ENCODE data around the gene EML1. TPM values are rescaled to one million over a fixed set of nuclear protein-coding genes. Genes with fewer than 3 reads are reported as not detected.

The EML1 gene
- total RNA-seq, 1 experiment from 2014 or later: 11.8 TPM

DNA sequence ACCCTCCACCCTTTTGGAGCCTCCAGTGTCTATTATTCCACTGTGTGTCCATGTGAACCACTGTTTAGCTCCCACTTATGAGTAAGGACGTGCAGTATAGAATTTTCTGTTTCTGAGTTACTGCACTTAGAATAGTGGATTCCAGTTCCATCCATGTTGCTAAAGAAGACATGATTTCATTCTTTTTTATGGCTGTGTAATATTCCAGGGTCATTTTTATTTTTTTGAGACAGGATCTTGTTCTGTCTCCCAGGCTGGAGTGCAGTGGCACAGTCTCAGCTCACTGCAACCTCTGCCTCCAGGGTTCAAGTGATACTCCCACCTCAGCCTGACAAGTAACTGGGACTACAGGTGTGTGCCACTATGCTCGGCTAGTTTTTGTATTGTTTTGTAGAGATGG lies 31.6 kb downstream of the EML1 start:
- H3K9me3 ChIP-seq: no peaks in the 10 kb centered on the region
- no peaks in the 10 kb centered on the region for H3K36me3 ChIP-seq
- no peaks in the 10 kb centered on the region for H3K27me3 ChIP-seq
- no peak for DNase-seq
- H3K4me3 ChIP-seq: no peak overlapping the region

DNA sequence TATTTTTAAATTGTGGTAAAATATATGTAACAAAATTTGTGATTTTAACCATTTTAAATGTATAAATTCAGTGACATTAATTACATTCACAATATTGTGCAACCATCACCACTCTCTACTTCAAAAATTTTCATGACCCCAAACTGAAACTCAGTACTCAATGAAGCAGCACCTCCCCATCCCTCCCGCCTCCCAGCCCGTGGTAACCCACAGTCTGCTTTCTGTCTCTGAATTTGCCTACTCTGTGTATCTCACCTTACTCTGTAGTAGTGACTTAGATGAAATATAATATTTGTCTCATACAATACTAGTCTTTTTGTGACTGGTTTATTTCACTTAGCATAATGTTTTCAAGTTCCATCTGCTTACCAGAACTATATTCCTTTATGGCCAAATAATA lies 36.2 kb downstream of the EML1 start:
- Histone ChIP-seq H3K36me3 (no peaks in the 10 kb centered on the region), H3K27me3 (no peaks in the 10 kb centered on the region), H3K4me3 (no peak overlapping the region), H3K9me3 (no peaks in the 10 kb centered on the region)
- no peak for DNase-seq

DNA sequence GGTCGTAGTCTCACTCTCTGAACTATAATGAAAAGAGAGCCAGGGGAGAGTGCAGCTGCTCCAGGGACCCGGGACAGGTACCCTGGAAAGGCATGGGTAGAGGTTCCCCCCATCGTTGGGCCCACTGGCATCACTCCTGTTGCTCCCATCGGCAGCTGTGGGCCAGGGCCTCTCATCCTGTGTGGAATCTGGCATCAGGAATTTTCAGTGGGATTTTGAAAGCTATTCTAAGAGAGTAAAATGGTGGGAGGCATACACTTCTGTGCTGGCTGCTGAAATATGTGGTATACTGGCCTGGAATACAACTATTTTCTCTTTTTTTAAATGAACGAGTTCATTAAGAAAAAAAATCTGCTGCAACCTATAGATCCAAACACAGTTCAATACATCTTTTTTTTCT lies 38.1 kb downstream of the EML1 start:
- no peak overlapping the region for H3K4me3 ChIP-seq
- no peak for DNase-seq
- H3K36me3 ChIP-seq: no peaks in the 10 kb centered on the region
- no peaks in the 10 kb centered on the region for H3K27me3 ChIP-seq
- no peaks in the 10 kb centered on the region for H3K9me3 ChIP-seq

DNA sequence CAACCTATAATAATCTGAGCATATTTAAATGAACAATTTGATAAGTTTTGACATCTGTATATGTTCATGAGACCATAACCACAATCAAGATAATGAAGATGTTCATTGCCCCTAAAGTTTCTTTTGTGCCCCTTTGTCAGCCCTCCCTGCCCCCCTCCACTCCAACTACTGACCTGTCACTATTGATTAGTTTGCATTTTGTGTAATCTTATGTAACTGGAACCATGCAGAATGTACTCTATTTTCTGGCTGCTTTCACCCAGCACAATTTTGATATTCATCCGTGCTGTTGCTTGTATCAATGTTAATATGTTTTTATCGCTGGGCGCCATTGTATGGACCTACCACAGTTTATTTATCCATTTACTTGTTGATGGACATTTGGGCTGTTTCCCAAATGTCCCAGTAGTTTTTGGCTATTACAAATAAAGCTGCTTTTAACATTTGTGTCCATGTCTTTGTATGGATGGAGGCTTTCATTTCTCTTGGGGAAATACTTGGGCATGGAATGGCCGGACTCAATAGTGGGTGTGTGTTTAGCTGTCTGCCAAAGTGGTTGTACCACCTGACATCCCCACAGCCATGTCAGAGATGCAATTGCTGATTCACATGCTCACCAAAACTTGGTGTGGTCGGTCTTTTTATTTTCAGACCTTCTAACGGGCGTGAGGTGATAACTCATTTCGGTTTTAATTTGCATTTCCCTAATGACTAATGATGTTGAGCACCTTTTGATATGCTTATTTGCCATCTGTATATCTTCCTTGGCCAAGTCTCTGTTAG lies 38.9 kb downstream of the EML1 start:
- Histone ChIP-seq H3K36me3 (no peaks in the 10 kb centered on the region), H3K9me3 (no peaks in the 10 kb centered on the region), H3K27me3 (no peaks in the 10 kb centered on the region), H3K4me3 (no peak overlapping the region)
- DNase-seq: no peak

DNA sequence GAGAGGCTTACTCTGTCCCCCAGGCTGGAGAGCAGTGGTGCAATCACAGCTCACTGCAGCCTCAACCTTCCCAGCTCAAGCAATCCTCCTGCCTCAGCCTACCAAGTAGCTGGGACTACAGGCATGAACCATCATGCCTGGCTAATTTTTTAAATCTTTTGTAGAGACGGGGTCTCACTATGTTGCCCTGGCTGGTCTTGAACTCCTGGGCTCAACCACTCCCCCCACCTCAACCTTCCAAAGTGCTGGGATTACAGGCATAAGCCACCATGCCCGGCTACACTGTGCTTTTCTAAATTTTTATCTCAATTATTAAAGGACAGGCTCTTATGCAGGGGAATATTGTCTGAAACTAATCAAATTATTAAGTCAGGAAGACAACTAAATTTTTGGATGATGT lies 44.6 kb downstream of the EML1 start:
- no peaks in the 10 kb centered on the region for H3K27me3 ChIP-seq
- H3K9me3 ChIP-seq: no peaks in the 10 kb centered on the region
- no peak overlapping the region for H3K4me3 ChIP-seq
- no peak for DNase-seq
- no peaks in the 10 kb centered on the region for H3K36me3 ChIP-seq

DNA sequence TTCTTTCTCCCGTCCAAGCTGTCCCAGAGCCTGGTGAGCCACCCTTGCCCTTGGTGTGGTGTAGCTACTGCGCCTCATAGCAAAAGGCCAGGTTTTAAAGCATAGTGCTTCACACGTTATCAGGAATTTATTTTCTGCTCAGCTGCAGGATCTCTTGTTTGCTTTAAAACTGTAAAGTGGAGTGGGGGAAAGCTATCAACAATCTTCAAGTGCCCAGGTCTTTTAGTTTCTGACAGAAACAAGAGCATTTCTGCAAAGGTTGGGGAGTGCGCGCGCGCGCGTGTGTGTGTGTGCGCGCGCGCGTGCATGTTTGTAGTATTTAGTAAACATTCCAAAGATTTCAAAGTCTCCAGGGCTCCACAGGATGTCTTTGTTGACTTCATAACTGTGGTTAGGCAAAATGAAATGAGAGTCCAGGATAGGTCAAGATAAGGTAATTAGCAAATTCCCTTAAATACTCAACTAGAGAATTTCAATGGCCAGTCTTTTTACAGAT lies 45.5 kb downstream of the EML1 start:
- no peak for DNase-seq
- H3K27me3 ChIP-seq: no peaks in the 10 kb centered on the region
- no peaks in the 10 kb centered on the region for H3K36me3 ChIP-seq
- H3K9me3 ChIP-seq: no peaks in the 10 kb centered on the region
- H3K4me3 ChIP-seq: no peak overlapping the region

DNA sequence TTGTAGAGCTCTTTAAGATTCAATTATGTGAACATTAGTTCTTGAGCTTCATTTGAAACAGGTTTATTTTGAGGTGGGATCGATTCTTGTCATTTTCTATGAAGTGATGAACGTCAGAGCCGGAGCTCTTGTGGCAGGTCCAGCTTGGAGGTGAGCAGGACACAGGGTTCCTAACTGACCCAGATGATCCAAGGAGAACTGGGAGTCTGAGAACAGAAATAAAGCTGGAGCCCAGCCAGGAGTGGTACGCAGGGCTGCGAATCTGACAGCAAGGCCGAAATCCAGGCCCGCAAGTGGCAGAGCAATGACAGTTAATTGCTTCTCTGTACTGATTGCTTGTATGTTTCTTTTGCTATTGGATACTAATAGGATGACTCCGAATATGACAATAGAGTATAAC lies 46.5 kb downstream of the EML1 start:
- Histone ChIP-seq H3K4me3 (no peak overlapping the region), H3K27me3 (no peaks in the 10 kb centered on the region), H3K36me3 (no peaks in the 10 kb centered on the region), H3K9me3 (no peaks in the 10 kb centered on the region)
- DNase-seq: no peak

DNA sequence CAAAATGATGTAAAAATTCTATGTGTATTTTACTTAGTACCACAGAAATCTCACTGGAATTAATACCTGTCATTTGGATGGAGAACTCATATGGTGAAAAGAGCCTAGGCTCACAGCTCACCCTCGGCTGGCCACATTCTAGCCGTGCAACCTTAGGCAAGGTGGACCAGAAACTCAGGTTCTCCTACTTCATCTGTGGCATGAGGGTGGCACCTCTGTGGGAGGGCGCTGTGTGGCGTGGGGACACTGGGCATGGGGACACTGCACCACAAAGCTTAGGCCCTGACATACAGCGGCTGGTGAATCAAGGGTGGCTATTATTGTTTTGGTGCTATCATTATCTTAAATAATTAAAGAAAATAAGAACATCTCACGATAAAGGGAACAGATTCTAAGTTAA lies 47.1 kb downstream of the EML1 start:
- DNase-seq: no peak
- H3K4me3 ChIP-seq: no peak overlapping the region
- H3K36me3 ChIP-seq: no peaks in the 10 kb centered on the region
- no peaks in the 10 kb centered on the region for H3K9me3 ChIP-seq
- no peaks in the 10 kb centered on the region for H3K27me3 ChIP-seq

DNA sequence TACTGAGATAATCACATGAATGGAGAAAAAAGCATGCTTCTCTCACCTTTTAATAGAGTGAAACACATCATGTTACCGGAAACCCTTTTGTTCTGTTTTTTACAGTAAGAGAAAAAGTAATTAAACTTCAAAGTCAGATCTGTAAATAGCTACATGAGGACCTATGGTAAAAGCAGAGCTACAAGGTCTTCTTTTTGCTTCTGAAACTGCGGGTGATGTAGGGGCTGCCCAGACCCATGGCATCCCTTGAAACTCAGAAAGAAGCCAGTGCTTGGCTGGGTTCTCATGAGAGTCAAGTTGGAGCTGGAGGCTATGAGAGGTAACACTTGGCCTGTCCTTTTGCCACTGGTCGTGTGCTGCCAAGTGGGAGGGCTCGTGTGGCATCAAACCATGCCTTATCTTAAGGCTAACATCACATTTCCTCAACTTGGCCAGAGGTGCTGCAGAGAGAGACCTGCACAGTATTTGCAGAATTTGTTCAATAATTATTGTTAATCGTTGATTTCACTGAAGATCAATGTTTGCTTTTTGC lies 47.6 kb downstream of the EML1 start:
- Histone ChIP-seq H3K36me3 (no peaks in the 10 kb centered on the region), H3K4me3 (no peak overlapping the region), H3K9me3 (no peaks in the 10 kb centered on the region), H3K27me3 (no peaks in the 10 kb centered on the region)
- DNase-seq: no peak

DNA sequence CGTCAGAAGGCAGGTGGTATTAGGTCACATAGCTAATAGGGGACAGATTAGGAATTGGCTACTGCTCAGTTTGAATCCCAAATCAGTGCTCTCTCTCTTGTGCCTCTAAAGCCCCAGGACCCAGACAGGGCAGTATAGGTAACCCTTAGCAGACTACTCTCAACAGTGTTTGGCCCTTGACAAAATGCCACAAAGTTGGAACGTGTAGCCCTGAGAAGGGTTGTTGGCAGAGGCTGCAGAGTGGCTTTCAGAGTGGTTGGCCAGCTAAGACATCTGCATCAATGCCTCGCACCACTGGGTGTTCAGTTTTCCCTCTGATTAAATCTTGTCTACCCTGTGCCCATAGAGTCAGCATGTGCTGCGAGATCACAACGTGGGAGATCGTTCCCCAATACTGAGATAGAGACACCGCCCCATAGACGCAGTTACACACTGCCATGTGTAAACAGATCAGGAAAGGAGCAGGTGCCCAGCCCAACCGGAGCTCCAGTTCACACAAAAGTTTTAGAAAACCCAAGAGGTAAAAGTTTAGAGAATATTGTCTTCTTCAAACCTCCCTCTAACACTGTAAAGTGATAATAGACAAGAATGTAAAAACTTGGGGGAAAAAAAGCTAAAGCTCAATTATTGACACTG lies 48.3 kb downstream of the EML1 start:
- Histone ChIP-seq H3K36me3 (no peaks in the 10 kb centered on the region), H3K27me3 (no peaks in the 10 kb centered on the region), H3K4me3 (no peak overlapping the region), H3K9me3 (peaks cover 1% of the 10 kb centered on the region; the same call in 1 of the 2 replicates)
- DNase-seq: no peak

DNA sequence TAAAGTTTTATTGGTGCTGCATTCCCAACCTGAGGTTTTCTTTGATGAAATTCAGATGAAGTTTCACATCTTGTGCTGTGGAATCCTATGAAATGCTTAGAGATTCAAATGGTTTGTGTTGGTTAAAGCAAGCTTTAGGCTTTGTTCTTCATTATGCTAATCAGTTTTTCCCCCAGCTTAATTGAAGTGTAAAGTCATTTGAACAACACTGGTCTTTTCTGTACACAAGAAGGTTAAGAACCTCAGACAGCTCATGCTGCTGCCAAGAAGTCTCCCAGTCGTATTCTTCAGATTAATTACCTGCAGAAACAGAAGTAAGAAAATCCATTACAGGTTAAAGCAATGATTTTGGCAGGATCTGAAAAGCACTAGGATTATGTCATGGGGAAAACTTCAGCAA lies 48.9 kb downstream of the EML1 start:
- Histone ChIP-seq H3K27me3 (no peaks in the 10 kb centered on the region), H3K9me3 (peaks cover 7% of the 10 kb centered on the region; the same call in 1 of the 2 replicates), H3K36me3 (no peaks in the 10 kb centered on the region), H3K4me3 (no peak overlapping the region)
- no peak for DNase-seq

DNA sequence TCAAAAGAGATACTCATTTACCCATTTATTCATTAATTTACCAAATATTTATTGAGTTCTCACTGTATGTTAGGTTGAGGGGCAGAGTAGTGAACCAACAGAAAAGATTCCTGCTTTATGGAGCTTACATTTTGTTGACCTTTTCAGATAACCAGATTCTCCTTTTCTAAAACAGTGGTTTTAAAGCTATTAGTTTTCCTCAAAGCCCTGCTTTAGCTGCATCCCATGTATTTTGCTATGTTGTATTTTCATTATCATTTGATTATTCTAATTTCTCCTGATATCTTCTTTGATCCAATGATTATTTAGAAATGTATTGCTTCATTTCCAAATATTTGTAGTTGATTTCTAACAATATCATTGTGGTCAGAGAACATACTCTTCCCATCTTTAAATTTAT lies 53.6 kb downstream of the EML1 start:
- peaks cover 7% of the 10 kb centered on the region; the same call in 1 of the 2 replicates for H3K9me3 ChIP-seq
- H3K36me3 ChIP-seq: no peaks in the 10 kb centered on the region
- no peak for DNase-seq
- H3K27me3 ChIP-seq: no peaks in the 10 kb centered on the region
- H3K4me3 ChIP-seq: no peak overlapping the region

DNA sequence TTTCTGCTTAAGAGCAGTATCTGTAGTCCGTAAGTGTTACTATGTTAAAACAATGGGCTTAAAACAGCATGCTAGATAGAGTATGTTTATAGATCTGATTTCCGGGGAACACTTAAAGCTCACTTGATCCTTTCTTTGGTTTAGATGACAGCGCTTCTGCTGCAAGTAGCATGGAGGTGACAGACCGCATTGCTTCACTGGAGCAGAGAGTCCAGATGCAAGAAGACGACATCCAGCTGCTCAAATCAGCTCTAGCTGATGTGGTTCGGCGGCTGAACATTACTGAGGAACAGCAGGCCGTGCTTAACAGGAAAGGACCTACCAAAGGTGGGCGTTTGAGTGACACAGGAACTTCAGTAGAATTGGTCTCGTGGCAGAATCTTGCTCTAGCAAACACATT lies 57.5 kb downstream of the EML1 start:
- no peaks in the 10 kb centered on the region for H3K27me3 ChIP-seq
- H3K4me3 ChIP-seq: no peak overlapping the region
- no peaks in the 10 kb centered on the region for H3K36me3 ChIP-seq
- no peak for DNase-seq
- H3K9me3 ChIP-seq: peaks cover 7% of the 10 kb centered on the region; the same call in 1 of the 2 replicates

DNA sequence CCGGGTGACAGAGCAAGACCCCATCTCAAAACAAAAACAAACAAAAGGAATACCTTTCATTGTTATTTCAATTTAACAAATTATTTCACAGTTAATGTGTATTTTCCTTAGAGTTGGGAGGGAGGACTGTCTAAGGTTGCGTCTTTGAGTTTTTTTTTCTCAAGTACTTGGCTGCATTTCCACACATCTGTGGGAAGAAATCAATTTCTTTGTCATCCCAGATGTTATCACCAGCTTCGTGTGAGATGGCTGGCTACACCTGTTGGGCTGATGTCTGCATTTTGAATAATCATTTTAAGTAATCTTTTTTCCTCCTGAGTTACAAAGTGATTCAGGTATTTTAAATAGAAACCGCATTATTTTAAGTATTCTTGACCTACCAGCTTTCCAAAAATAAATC lies 59.4 kb downstream of the EML1 start:
- H3K4me3 ChIP-seq: no peak overlapping the region
- H3K36me3 ChIP-seq: no peaks in the 10 kb centered on the region
- no peaks in the 10 kb centered on the region for H3K9me3 ChIP-seq
- no peak for DNase-seq
- H3K27me3 ChIP-seq: no peaks in the 10 kb centered on the region

DNA sequence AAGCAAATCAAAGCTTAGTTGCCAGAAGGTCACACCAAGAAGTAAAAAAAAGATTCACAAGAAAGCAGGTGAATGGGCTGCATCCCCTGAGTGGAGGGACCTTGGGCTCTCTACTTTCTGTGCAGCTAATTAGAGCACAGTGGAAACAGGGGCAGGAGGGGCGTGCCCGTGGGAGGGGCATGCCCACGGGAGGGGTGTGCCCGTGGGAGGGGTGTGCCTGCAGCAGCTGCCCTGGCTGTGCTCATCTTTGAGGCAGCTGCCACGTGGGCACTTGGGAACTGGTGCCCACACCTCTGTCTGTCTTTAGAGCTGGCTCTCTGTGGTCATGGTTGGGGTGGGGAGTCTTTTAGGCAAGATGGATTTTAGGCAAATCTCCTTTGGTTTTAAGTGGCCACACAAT lies 60.0 kb downstream of the EML1 start:
- H3K27me3 ChIP-seq: no peaks in the 10 kb centered on the region
- no peak overlapping the region for H3K4me3 ChIP-seq
- H3K36me3 ChIP-seq: no peaks in the 10 kb centered on the region
- no peaks in the 10 kb centered on the region for H3K9me3 ChIP-seq
- peak; percentile 15 for DNase-seq

DNA sequence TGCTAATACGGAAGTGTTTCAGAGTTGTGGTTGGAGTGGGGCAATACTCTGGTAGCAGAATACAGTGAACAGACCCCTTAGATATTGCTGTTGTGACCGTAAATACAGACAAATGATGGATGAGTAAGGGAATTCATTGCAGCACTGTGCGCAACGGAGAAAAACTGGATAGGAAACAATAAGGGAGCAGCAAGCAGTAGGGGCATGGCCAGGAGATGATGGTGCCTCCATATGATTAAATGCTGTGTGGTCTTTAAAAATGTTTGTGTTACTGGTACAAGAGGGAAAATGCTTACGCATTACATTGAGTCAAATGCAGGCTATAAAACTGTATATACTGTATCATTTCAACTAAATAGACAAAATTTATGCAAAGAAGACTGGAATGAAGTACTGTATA lies 61.6 kb downstream of the EML1 start:
- Histone ChIP-seq H3K9me3 (no peaks in the 10 kb centered on the region), H3K36me3 (no peaks in the 10 kb centered on the region), H3K4me3 (no peak overlapping the region), H3K27me3 (no peaks in the 10 kb centered on the region)
- DNase-seq: no peak

DNA sequence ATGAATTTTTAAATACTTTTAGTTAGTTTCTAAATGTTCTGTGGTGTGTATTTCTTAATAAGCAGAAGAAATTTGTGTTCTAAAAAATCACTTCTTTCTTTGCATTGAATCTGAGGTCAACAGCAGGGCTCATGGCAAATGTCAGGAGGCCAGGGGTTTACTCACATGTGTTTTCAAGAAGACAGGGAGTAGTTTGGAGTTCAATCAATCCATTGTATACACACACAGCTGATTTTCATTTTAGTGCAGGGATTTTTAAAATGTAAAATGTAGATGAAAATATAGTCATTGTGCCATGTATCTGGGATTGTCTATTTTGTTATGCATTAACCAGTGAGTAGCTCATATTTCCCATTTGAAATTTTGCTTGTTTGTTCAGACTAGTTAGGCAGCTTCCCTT lies 62.1 kb downstream of the EML1 start:
- no peak for DNase-seq
- Histone ChIP-seq H3K36me3 (no peaks in the 10 kb centered on the region), H3K27me3 (no peaks in the 10 kb centered on the region), H3K4me3 (no peak overlapping the region), H3K9me3 (no peaks in the 10 kb centered on the region)

DNA sequence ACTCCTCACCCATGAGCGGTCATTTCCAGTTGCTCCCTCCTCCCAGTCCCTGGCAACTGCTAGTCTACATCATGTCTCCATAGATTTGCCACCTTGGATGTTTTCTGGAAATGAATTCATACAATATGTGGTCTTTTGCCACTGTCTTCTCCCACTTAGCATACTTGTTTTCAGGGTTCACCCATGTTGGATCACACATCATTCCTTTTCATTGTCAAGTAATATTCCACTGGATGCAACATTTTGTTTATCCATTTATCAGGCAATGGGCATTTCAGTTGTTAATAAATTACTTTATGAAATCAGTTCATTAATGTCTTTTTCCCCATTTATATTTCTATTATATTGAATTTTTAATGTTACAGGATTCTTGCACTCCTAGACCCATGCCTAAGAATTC lies 64.3 kb downstream of the EML1 start:
- no peaks in the 10 kb centered on the region for H3K9me3 ChIP-seq
- H3K27me3 ChIP-seq: no peaks in the 10 kb centered on the region
- no peaks in the 10 kb centered on the region for H3K36me3 ChIP-seq
- no peak for DNase-seq
- H3K4me3 ChIP-seq: no peak overlapping the region
